ENCODE results near the gene LUC7L.
"Not testable (repeated sequence)": the region's sequence is repeated elsewhere in the genome, so short reads cannot be mapped to it uniquely, and the experiment has no call there.

- TF ChIP-seq CTCF, EP300, POLR2AphosphoS5 (IDR thresholded peaks at IDR 0.05): not testable (repeated sequence)
These were observed 52.5 kb downstream of the LUC7L start, which contains the start of gene HBA1 for GRCh38 chr16:176477-177382.
